ENCODE measurements around the gene UGT1A5. TPM values are rescaled to one million over a fixed set of nuclear protein-coding genes. Genes with fewer than 3 reads are reported as not detected.

The UGT1A5 gene
- total and polyA plus RNA-seq, 2 of the 13 experiments (the other 11 are each of a cell fraction or from before 2014, with no cell fraction given) = not detected

DNA sequence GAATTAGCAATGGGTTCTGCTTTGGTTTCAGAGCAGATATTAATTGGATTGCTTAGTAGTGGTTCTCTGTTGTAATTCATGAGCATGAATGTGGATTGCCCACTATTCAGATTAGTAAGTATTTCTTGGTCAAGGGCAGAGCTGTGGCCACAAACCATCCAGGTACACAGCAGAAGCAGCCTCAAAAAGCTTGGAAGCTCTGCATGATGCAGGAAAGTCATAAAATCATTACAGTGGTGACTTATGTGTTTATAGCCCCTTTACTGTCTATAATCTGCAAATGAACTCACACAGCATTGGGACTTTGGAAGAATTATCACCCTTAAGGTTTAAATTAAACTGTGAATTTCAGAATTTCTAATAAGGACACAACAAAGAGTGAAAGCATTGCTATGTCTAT, 45.4 kb downstream of the UGT1A5 start:
- POLR2A ChIA-PET = interaction anchor here (2.3 kb wide), 1 partner anchor 12 kb away, joined by 9 read pairs; no protein-coding TSS in a partner anchor
- in situ Hi-C loops (cut with HindIII; ENCODE audit: extremely low pct_ligation_motif_present, low pct_unique_long_range_greater_than_20kb) (no loop called here), intact Hi-C loops (cut with micrococcal nuclease; ENCODE audit: unreplicated experiment) (no loop called here)
- no peaks in the 10 kb centered on the region for H3K36me3 ChIP-seq (replicated peaks in 1 of 2; ENCODE audit: control insufficient read depth in 1 of 2, insufficient read depth in 2 of 2, low read length in 2 of 2)
- no peak for DNase-seq (ENCODE audit: low spot score)
- no TSS peak for BruUV-seq (replicated peaks)
- H3K4me2 ChIP-seq (ENCODE audit: low read depth, low read length) = no peak overlapping the region
- H3K4me3 ChIP-seq (replicated peaks in 1 of 3; ENCODE audit: insufficient read depth in 1 of 3, low read depth in 2 of 3, low read length in 3 of 3) = no peak overlapping the region
- H3K4me1 ChIP-seq (ENCODE audit: insufficient read depth, low read length) = peaks cover 46% of the 10 kb centered on the region
- no peak overlapping the region for H3K9ac ChIP-seq (ENCODE audit: insufficient read depth, low read depth, low read length)
- no peaks in the 10 kb centered on the region for H3K79me2 ChIP-seq (ENCODE audit: insufficient read depth, low read length)
- no peaks in the 10 kb centered on the region for H3K9me3 ChIP-seq (ENCODE audit: low read length)
- TF ChIP-seq, protein P1, sequence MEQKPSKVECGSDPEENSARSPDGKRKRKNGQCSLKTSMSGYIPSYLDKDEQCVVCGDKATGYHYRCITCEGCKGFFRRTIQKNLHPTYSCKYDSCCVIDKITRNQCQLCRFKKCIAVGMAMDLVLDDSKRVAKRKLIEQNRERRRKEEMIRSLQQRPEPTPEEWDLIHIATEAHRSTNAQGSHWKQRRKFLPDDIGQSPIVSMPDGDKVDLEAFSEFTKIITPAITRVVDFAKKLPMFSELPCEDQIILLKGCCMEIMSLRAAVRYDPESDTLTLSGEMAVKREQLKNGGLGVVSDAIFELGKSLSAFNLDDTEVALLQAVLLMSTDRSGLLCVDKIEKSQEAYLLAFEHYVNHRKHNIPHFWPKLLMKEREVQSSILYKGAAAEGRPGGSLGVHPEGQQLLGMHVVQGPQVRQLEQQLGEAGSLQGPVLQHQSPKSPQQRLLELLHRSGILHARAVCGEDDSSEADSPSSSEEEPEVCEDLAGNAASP (CRISPR knock-in tag; IDR thresholded peaks at IDR 0.05; ENCODE audit: borderline replicate concordance) = no peak
- TF ChIP-seq ZFP36L1 (CRISPR knock-in tag; IDR thresholded peaks at IDR 0.05) = no peak
- no peak for TF ChIP-seq TOE1 (CRISPR knock-in tag; IDR thresholded peaks at IDR 0.05)
- TF ChIP-seq, protein P2, sequence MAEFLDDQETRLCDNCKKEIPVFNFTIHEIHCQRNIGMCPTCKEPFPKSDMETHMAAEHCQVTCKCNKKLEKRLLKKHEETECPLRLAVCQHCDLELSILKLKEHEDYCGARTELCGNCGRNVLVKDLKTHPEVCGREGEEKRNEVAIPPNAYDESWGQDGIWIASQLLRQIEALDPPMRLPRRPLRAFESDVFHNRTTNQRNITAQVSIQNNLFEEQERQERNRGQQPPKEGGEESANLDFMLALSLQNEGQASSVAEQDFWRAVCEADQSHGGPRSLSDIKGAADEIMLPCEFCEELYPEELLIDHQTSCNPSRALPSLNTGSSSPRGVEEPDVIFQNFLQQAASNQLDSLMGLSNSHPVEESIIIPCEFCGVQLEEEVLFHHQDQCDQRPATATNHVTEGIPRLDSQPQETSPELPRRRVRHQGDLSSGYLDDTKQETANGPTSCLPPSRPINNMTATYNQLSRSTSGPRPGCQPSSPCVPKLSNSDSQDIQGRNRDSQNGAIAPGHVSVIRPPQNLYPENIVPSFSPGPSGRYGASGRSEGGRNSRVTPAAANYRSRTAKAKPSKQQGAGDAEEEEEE (CRISPR knock-in tag; IDR thresholded peaks at IDR 0.05; ENCODE audit: borderline replicate concordance) = no peak
- TF ChIP-seq ZNF382 (CRISPR knock-in tag; IDR thresholded peaks at IDR 0.05; ENCODE audit: borderline replicate concordance) = no peak
- TF ChIP-seq TBL1XR1 (IDR thresholded peaks at IDR 0.05; ENCODE audit: borderline replicate concordance, low read length, partially characterized antibody) = no peak
- TF ChIP-seq NFIC (IDR thresholded peaks at IDR 0.05; ENCODE audit: low read length) = no peak
- TF ChIP-seq RAD51 (IDR thresholded peaks at IDR 0.05; ENCODE audit: borderline replicate concordance) = no peak
- no peak for TF ChIP-seq ZSCAN29 (CRISPR knock-in tag; conservative IDR thresholded peaks at IDR 0.05)
- TF ChIP-seq ZNF672 (CRISPR knock-in tag; IDR thresholded peaks at IDR 0.05) = no peak
- TF ChIP-seq PTBP1 (IDR thresholded peaks at IDR 0.05; ENCODE audit: low read depth, low read length, poor library complexity, severe bottlenecking) = no peak
- no peak for TF ChIP-seq ZSCAN9 (CRISPR knock-in tag; IDR thresholded peaks at IDR 0.05; ENCODE audit: borderline replicate concordance)
- no peak for TF ChIP-seq PAF1 (CRISPR knock-in tag; IDR thresholded peaks at IDR 0.05)
- no peak overlapping the region for H2AFZ ChIP-seq (ENCODE audit: low read length)
- H3K27ac ChIP-seq (ENCODE audit: extremely low read length, insufficient read depth, low read length) = no peak overlapping the region
- ATAC-seq = no peak
- peaks cover 7 to 73% of the 10 kb centered on the region in 2 experiments; a peak in 4 of 5 replicates for H3K27me3 ChIP-seq (ENCODE audit: control insufficient read depth in 1 of 2, insufficient read depth in 2 of 2, low read length in 2 of 2)
- FAIRE-seq = no peak
- CTCF ChIA-PET (ENCODE audit: low intra/inter-chr PET ratio, low total read pairs) = no interaction called here
- H4K20me1 ChIP-seq (ENCODE audit: insufficient read depth, low read length) = no peaks in the 10 kb centered on the region

Measured in HepG2 (cell line).